Measurements from ENCODE around the gene TRIM45. TPM values are rescaled to one million over a fixed set of nuclear protein-coding genes. Genes with fewer than 3 reads are reported as not detected.

The TRIM45 gene
- total and polyA plus RNA-seq, 2 of the 13 experiments (the other 11 are each of a cell fraction or from before 2014, with no cell fraction given): 1.9 to 2.3 TPM

DNA sequence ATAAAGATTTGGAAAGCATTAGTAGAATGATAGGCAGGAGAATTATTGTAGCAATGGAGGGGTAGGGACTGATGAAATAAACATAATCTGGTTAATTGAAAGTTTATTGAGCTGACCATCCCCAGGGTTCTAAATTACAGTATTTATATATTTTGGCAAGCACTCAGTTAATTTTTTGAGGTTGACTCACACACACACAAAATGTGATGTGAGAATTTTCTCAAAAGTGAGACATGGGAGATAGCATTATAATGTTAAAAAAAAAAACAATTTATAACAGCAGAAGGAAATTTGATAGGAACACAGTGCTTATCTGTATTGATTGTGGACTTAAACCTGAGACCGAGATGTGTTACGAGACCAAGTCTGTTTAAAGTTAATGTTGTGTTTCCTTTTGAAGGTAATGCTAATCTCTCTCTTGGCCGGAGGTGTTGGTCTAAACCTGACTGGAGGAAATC is 24.6 kb downstream of the TRIM45 start (continued):
- TF ChIP-seq, protein P1, sequence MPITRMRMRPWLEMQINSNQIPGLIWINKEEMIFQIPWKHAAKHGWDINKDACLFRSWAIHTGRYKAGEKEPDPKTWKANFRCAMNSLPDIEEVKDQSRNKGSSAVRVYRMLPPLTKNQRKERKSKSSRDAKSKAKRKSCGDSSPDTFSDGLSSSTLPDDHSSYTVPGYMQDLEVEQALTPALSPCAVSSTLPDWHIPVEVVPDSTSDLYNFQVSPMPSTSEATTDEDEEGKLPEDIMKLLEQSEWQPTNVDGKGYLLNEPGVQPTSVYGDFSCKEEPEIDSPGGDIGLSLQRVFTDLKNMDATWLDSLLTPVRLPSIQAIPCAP (CRISPR knock-in tag; IDR thresholded peaks at IDR 0.05; ENCODE audit: low read depth): no peak
- TF ChIP-seq ZNF121 (CRISPR knock-in tag; IDR thresholded peaks at IDR 0.05) (no peak), ZFAT (CRISPR knock-in tag; conservative IDR thresholded peaks at IDR 0.05) (no peak), ZNF724P (CRISPR knock-in tag; IDR thresholded peaks at IDR 0.05; ENCODE audit: borderline replicate concordance) (no peak), ZNF501 (CRISPR knock-in tag; IDR thresholded peaks at IDR 0.05) (no peak), ZNF230 (CRISPR knock-in tag; IDR thresholded peaks at IDR 0.05) (no peak)
- TF ChIP-seq, protein P2, sequence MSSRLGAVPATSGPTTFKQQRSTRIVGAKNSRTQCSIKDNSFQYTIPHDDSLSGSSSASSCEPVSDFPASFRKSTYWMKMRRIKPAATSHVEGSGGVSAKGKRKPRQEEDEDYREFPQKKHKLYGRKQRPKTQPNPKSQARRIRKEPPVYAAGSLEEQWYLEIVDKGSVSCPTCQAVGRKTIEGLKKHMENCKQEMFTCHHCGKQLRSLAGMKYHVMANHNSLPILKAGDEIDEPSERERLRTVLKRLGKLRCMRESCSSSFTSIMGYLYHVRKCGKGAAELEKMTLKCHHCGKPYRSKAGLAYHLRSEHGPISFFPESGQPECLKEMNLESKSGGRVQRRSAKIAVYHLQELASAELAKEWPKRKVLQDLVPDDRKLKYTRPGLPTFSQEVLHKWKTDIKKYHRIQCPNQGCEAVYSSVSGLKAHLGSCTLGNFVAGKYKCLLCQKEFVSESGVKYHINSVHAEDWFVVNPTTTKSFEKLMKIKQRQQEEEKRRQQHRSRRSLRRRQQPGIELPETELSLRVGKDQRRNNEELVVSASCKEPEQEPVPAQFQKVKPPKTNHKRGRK (CRISPR knock-in tag; IDR thresholded peaks at IDR 0.05): no peak
- TF ChIP-seq, protein P3, sequence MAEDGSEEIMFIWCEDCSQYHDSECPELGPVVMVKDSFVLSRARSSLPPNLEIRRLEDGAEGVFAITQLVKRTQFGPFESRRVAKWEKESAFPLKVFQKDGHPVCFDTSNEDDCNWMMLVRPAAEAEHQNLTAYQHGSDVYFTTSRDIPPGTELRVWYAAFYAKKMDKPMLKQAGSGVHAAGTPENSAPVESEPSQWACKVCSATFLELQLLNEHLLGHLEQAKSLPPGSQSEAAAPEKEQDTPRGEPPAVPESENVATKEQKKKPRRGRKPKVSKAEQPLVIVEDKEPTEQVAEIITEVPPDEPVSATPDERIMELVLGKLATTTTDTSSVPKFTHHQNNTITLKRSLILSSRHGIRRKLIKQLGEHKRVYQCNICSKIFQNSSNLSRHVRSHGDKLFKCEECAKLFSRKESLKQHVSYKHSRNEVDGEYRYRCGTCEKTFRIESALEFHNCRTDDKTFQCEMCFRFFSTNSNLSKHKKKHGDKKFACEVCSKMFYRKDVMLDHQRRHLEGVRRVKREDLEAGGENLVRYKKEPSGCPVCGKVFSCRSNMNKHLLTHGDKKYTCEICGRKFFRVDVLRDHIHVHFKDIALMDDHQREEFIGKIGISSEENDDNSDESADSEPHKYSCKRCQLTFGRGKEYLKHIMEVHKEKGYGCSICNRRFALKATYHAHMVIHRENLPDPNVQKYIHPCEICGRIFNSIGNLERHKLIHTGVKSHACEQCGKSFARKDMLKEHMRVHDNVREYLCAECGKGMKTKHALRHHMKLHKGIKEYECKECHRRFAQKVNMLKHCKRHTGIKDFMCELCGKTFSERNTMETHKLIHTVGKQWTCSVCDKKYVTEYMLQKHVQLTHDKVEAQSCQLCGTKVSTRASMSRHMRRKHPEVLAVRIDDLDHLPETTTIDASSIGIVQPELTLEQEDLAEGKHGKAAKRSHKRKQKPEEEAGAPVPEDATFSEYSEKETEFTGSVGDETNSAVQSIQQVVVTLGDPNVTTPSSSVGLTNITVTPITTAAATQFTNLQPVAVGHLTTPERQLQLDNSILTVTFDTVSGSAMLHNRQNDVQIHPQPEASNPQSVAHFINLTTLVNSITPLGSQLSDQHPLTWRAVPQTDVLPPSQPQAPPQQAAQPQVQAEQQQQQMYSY (CRISPR knock-in tag; IDR thresholded peaks at IDR 0.05): no peak

Data from HepG2 (cell line).